HG03565 (cell line): ENCODE results near the gene HMGCS1.
"Not testable (repeated sequence)": the region's sequence is repeated elsewhere in the genome, so short reads cannot be mapped to it uniquely, and the experiment has no call there.

Experiments used
- ATAC-seq: cut with Tn5 transposase; IDR thresholded peaks from one replicate; pipeline ENCODE4 v1.9.1; 2021; ENCODE audit warnings: mild to moderate bottlenecking, moderate library complexity; ENCODE audit not compliant: unreplicated experiment

Gene HMGCS1

DNA sequence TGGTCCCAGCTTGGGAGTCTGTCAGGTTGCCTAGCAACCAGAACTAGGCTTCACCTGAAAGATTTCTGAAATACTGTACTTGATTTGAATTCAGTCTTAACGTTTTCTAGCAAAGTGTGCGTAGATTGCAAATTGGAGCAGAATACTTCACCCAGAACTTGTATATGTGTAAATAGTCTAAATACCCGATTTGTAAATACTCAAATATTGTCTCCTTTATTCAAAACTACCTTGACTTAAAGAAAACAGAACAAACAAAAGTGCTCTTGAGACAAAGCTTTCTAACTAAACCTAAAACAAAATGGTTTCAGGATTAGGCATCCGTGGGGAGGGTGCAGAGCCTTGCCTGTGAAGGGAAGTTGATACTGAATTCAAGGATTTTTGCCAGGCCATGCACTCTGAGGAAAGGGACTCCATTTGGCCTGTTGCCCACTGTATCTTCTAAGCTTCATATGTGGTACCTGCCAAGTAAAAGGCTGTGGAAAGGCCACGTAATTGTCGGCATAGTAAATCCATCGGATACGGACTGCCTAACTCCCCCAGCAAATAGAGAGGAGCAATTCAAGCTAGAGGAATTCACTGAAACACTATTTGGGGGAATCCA is 744 bp upstream of the HMGCS1 start:
- no peak for ATAC-seq

DNA sequence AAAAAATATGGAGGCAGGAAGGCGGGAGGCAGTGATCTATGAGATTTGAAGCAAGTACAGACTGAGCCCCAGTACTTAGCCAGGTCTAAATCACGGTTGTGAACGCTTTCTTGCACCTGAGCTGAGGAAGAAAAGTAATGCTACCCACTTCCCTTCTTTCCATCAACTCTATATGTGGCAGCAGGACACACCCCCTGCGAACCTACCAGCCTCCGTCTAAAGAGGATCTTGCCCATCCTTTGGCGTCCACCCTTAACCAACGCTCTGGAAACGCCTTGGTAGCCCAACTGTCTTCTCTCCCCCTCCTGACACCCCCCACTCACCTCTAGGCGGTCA is 545 bp downstream of the HMGCS1 start:
- no peak for ATAC-seq

DNA sequence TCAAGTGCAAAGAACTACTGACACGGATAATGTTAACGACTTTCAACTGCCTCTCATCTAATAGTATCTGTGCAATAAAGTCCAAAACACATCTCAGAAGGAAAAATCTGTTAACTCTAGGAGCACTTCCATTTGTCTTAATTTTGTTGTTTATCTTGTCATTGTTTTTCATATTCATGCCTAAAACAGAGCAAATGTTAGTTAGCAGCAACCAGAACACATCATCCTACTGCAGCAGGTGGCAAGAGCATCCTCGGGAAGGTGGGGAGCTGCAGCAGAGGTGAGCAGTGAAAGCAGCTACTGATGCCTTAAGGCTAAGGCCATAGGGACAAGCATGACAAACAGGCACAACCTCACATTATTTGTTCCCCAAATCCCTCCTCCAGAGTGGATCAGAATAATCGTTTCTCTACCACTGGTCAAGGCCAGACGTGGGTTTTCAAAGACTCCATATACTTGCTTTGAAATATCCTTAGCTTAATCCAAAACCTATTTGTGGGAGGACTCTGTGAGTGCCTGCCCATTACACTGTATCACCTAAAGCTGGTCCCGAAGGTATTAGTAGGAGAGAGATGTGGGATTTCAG is 1.0 kb downstream of the HMGCS1 start:
- ATAC-seq, result no peak

DNA sequence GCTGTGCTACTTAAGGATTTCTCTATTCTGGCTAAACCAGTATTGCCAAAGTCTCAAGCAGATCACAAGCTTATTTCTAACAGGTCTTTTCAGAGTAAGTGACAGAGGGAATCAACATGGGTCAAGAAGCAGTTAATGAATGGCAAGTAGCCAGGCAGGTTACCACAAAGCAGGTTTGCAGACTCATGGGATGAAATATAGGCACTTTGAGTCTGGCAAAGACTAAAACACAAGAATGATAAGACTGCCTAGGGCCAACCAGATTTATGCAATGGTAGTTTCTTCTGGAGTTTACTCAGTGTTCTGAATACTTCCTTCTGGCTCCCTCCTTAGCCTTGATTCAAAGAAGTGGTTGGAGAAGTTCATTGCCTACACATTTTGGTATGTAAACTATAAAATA is 3.6 kb downstream of the HMGCS1 start:
- ATAC-seq, result no peak

DNA sequence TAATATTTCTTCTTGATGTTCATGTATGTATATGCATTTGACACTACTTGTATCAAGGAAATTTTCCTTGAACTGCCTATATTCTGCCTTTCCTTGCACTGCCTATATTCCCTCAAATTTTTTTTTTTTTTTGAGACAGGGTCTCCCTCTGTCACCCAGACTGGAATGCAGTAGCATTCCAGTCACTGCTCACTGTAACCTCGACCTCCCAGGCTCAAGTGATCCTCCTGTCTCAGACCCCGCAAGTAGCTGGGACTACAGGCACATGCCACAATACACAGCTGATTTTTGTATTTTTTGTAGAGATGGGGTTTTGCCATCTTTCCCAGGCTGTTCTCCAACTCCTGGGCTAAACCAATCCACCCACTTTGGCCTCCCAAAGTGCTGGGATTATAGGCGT is 4.1 kb downstream of the HMGCS1 start:
- no peak for ATAC-seq

DNA sequence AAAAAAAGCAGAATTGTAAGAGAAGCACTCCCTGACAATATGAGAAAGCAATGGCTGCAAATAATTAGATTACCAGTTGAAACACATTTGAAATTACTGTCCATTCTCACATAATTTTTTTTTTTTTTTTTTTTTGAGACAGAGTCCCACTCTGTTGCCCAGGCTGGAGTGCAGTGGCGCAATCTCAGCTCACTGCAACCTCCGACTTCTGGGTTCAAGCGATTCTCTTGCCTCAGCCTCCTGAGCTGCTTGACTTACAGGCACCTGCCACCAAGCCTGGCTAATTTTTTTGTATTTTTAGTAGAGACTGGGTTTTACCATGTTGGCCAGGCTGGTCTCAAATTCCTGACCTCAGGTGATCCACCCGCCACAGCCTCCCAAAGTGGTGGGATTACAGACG is 6.3 kb downstream of the HMGCS1 start:
- ATAC-seq, result not testable (repeated sequence)

DNA sequence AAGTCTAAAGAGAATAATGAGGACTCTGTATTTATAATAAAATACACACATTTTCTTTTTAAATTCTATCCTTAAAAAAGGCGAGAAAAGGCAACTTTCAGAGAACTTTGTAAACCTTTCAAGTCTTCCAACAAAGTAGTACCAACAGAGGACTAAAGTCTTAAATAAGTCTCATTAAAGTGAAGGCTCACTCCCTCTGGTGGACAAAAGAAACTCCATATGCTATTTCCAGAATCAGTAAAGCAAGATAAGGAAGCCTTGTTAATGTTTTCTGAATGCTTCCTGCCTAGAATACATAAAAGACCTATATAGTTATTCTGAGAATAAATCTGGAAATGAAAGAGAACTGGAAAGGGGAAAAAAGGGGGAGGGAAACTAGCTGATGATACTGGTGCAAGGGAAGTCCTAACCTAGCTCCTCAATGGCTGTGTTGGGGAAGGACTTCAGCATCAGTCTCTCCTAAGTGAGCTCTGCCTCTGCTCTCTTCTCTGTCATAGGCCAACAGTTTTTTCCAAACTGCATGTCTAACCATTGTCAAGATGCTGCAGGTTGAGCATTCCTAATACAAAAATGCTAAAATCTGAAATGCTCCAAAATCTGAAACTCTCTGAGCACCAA is 7.2 kb downstream of the HMGCS1 start:
- ATAC-seq, result no peak

DNA sequence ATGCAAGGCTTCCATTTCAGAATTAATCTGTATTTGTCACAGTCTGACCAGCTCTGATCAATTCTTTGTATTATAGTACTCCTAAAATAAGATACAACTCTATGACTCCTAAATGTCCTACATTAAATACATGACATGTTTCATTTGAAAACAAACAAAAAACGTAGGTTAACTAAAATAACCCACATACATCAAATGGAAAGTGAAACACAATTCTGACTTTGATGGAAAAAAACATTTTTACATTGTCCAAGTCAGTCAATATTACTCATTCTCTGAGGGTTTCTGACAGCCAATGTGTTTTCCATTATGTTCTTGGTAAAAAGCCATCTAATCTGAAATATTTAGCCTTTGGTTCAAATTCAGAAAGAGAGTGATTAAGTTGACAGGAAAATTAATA is 8.7 kb downstream of the HMGCS1 start:
- ATAC-seq, result peak; percentile 37

DNA sequence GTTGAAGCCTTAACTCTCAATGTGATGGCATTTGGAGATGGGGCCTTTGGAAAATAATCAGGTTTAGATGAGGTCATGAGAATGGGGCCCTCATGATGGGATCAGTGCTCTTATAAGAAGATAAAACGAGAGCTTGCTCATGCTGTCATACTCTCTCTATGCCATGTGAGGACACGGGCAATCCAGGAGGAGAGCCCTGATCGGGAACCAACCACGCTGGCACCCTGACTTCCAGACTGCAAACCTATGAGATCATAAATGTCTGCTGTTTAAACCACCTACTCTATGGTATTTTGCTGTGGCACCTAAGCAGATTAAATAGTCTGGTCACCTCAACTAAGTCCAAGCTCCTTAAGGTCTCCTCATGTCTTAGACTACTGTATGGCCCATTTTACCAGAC is 10.0 kb downstream of the HMGCS1 start:
- ATAC-seq, result no peak

DNA sequence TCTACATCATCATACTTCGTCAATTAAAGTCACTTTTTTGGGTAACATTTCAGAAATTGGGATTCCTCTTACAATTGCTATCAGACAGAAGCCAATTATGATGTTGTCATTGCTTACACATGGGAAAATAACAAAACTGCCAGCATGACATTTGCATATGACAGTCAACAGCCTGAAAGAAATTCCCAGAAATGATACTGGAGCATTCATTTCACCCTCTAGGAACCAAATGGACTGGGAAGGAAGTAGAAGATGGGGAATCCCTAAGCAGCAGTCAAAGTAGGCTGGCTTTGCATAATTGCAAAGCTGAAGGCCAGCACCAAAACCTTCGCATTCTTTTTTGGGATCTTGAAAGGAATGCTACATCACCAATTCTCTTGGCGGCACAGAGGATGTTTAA is 10.7 kb downstream of the HMGCS1 start:
- ATAC-seq, result no peak

DNA sequence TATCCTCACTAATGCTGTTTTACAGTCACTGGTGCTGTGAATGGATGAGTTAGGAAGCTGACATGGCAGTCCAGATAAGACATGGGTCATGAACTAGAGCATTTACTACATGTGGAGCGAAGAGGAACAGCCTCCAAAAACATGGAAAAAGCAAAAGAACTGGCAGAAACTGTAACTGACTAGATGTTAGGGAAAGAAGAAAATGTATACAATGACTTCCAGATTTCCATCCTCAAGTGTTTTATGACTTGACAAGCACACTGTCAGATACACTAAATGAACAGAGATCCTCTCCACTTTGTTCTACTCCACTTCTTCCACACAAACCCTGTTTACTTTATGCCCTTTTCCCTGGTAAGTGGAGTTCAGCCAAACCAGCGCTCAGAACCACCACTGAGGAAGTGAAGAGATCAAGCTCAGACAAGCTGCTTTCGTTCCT is 11.5 kb downstream of the HMGCS1 start:
- ATAC-seq, result no peak

DNA sequence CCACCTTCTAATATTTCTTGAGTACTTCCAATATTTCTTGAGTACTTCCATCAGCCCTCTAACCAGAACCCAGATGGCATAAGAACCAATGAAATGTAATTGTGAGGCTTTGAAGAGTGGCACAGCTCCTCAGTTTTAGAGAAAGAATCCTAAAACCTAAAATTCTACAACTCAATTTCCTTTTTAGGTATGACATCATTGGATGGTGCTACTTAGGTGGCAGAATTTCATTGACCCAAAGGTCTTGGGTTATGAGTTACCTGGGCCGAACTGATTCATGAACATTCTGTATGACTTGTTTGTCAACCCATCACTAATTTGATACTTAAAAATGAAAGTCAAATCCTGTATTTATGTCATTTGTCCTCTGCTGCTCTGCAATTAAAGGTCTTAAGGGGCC is 13.1 kb downstream of the HMGCS1 start:
- no peak for ATAC-seq

DNA sequence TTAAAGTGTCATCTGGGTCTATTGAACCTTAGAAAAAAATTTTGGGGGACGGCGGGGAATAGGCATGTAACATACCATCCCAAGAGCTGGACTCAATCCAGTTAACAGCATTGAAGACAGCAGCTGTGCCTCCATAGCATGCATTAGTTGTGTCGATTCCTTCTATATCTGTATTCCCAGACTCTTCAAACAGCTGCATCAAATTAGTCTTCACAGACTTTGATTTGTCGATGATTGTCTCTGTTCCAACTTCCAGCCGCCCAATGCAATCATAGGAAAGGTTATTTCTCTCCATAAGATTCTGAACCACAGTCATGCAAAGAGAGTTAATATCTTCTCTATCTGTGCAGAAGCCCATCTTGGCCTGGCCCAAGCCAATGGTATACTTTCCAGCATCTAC is 14.8 kb downstream of the HMGCS1 start:
- no peak for ATAC-seq

DNA sequence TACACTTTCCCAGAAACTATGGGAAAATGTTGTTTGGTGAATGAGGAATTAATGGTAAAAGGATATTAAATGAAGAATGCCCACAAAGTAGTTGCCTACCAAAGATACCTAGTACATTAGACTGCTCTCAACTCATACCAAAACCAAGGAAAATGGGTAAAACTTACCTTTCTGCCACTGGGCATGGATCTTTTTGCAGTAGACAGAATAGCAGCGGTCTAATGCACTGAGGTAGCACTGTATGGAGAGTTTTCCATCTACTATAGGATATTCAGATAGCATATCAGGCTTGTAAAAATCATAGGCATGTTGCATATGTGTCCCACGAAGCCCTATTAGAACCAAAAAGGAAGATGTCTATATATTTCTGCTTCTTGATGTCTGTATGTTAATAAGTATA is 16.4 kb downstream of the HMGCS1 start:
- ATAC-seq, result no peak

DNA sequence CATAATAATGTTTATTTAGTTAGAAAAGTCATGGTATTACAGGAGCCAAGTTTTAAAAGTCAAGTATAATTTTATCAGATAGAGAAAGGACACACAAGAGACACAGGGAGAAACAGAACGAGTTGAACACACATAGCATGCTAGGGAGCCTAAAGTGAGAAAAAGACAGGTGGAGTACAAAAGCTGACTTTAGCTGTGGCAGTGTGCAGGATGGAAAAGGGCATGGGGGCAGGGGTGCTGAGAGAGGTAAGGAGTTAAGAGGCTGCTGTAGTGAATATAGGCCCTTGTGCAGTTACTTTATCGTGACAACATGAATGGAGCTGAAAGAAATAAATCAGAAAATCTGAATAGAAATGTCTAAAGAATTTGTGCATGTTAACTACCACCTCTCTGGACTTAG is 18.0 kb downstream of the HMGCS1 start:
- ATAC-seq, result no peak

DNA sequence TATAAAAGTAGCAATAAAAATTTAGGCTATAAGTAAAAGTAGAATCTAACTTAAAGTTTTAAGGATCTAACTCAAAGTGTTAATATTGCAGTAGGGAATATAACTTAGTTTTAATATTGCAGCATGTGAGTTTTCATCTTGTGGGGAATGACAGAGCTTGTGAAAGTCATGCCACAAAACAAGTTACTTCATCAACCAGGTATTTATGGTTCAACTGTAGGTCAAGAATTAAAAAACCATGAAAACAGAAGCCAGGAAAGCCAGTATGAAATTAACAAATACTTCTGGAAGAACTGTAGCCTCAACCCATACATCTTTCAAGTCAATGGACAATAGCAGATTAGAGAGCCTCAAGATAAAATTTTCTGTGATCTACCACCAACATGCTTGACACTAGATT is 19.0 kb downstream of the HMGCS1 start:
- ATAC-seq, result no peak

DNA sequence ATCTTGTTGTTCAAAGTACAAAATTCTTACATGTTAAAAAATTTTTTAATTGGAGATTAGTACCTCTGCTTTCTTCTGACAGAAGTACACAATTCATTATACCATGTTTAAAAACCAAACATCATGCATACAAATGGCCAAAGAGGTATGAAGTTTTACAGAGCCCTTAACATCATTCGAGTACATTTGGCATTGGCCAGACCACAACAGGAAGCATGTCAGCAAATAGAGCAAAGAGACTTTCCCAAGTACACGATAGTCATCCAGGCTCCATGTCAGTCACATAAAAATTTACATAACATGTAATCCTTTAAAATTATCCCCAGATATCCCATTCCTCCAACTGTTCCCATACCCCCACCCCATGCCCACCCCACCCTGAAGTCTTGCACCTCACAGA is 22.5 kb downstream of the HMGCS1 start:
- ATAC-seq, result no peak

DNA sequence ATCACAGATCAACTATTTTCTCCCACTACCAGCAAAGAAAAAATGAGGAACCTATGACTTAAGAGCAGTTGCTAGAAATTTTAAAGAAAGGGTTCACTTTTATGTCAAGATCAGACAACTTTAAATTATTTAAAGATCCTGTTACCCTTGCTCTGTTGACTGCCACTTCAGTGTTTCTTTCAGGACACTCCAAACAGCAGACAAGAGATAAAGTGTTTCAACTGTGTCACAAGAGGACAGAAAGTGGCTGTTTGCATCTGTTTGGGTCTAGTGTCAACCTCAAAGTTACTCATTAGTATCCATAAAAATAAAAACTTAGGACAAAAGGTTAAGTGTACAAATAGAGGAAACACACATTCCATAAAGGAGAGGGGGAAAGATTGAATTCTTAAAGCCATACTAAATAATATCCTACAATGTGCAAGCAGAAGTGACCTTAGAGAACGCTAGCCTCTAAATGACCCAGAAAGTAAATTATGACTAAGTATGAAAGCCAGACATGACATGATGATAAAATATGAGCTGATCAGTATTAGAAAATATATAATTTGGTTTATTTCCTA is 24.9 kb downstream of the HMGCS1 start:
- ATAC-seq, result no peak

DNA sequence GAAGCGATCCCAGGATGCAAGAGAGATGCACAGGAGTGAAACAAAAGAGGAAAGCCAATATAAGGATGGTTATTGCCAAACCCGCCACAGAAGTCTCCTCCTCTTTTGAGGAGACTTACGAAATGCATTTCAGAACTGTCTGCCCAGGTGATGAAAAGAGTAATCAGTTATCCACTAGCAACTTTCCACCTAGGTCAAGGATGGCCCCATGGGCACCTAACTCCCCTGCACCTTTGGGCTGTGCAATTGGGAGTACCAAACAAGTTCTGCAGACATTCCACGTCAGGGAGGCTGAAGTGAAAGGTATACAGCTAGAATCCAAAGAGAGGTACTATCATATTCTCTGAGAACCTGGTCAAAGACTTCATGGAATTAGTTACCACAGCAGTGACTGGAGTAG is 25.7 kb downstream of the HMGCS1 start:
- no peak for ATAC-seq

DNA sequence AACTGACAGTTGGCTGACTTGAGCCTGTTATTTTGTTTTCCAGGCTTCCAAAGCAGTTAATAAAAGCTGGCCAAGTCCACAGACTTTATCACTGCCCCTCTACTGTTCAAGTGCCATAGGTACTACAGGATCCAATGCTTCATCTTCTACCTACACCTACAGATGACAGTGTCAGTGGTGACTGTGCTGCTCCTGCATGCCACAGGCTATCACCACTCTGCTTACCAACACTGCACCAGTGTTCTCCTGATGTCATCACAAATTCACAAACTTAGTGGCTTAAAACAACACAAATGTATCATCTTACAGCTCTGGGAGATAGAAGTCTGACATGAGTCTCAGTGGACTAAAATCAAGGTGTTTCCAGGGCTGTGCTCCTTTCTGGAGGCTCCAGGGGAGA is 26.6 kb downstream of the HMGCS1 start:
- no peak for ATAC-seq

DNA sequence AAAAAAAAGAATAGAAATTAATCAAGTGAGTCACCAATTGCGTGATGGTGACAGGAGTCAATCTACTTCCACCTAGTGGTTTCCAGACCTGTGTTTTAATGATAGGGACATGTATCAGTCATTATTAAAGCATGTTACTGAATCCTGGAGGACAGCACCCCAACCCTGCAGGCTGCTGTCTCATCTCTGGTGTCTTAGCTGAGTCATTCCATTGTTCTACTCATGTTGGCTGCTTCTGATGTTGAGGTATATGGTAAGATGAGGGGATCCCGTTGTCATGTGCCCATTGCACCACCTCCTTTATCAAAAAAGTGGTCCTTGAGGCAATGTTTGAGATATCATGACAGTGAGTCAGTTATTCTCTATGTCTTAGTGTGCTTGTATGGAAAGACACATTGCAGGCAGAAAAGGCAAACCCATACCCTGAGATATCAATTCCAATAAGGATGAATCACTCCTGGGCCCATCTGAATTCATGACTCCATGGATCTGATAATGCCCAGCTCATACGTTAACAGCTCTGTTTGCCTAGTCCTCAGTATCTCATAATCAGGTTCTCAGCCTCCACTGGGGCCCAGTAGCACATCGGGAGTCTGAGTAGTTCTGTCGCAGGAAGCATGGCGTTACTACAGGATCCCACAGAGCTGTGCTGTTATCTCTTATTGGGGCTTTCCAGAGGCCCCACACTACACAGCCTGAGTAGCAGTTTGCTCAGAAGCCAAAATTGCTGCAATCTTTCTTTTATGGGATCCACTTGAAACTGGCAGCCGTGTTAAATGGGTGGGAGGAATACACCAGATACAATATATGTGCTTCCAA is 31.2 kb downstream of the HMGCS1 start:
- no peak for ATAC-seq
